WTC11 (cell line): ENCODE results near the gene CADM2. TPM values are rescaled to one million over a fixed set of nuclear protein-coding genes. Genes with fewer than 3 reads are reported as not detected.

Source experiments
- ATAC-seq: fragments of 200-7000 bp; cut with Tn5 transposase; 2 replicates; pipeline ENCODE4 v1.10.0; 2021; ENCODE audit warnings: mild to moderate bottlenecking, moderate library complexity
- CTCF ChIA-PET: fragments of 300-600 bp; sonication (Branson Sonifier 250); formaldehyde crosslinking; loops from one replicate; lab custom pipeline; 2021; ENCODE audit warnings: antibody characterized with exemption; lab: Charles Lee
- POLR2A ChIA-PET: fragments of 350-600 bp; sonication (Branson Sonifier 250); formaldehyde crosslinking; loops from one replicate; lab custom pipeline; 2021; ENCODE audit warnings: antibody characterized with exemption; lab: Charles Lee
- DNase-seq: peaks from one replicate; pipeline ENCODE4 v3.0.0; 2021; ENCODE audit warnings: low spot score
- H3K27ac Mint-ChIP-seq: 2 replicates; pipeline ENCODE4 v1.8.0; 2021; ENCODE audit warnings: mixed read lengths
- H3K27me3 Mint-ChIP-seq: 2 replicates; pipeline ENCODE4 v1.8.0; 2021; ENCODE audit warnings: low read depth, mild to moderate bottlenecking, moderate library complexity, mixed read lengths
- H3K36me3 Mint-ChIP-seq: 2 replicates; pipeline ENCODE4 v1.8.0; 2021; ENCODE audit warnings: mixed read lengths
- H3K4me1 Mint-ChIP-seq: 2 replicates; pipeline ENCODE4 v1.8.0; 2022; ENCODE audit warnings: mixed read lengths
- H3K4me3 Mint-ChIP-seq: 2 replicates; pipeline ENCODE4 v1.8.0; 2021; ENCODE audit warnings: mild to moderate bottlenecking, moderate library complexity, mixed read lengths
- H3K9me3 Mint-ChIP-seq: 2 replicates; pipeline ENCODE4 v1.8.0; 2021; ENCODE audit warnings: mixed read lengths
- GABPB1 ChIP-seq: sonication (generic); formaldehyde crosslinking; IDR thresholded peaks from 2 replicates; pipeline ENCODE4 v1.8.1; 2023; ENCODE audit warnings: mild to moderate bottlenecking, missing genetic modification reagents
- NFYB ChIP-seq: sonication (generic); formaldehyde crosslinking; conservative IDR thresholded peaks from 2 replicates; pipeline ENCODE4 v1.8.0; 2022; ENCODE audit warnings: low read depth, missing genetic modification reagents
- OVOL2 ChIP-seq: fragments of 250-450 bp; sonication (Bioruptor Pico); IDR thresholded peaks from 2 replicates; pipeline ENCODE4 v1.9.0; 2021; ENCODE audit warnings: mild to moderate bottlenecking, borderline replicate concordance
- SMAD3 ChIP-seq: sonication (generic); formaldehyde crosslinking; IDR thresholded peaks from 2 replicates; pipeline ENCODE4 v1.8.0; 2022; ENCODE audit warnings: missing genetic modification reagents, mild to moderate bottlenecking, borderline replicate concordance
- TCF7 ChIP-seq: sonication (generic); formaldehyde crosslinking; IDR thresholded peaks from 2 replicates; pipeline ENCODE4 v1.8.0; 2022; ENCODE audit warnings: mild to moderate bottlenecking, low read depth, missing genetic modification reagents, moderate library complexity
- TEAD1 ChIP-seq: sonication (generic); formaldehyde crosslinking; IDR thresholded peaks from 2 replicates; pipeline ENCODE4 v1.8.0; 2022; ENCODE audit warnings: mild to moderate bottlenecking, missing genetic modification reagents
- TEAD4 ChIP-seq: sonication (generic); formaldehyde crosslinking; IDR thresholded peaks from 2 replicates; pipeline ENCODE4 v1.8.0; 2022; ENCODE audit warnings: mild to moderate bottlenecking, missing genetic modification reagents
- total RNA-seq: library from RNA; stranded (reverse); gene quantifications from 3 replicates; pipeline ENCODE4 v1.2.3, GENCODE V29; 2021
- TF ChIP-seq, protein P1 (sequence below): fragments of 200-600 bp; IDR thresholded peaks from 2 replicates; pipeline ENCODE4 v1.8.0; 2022; ENCODE audit warnings: antibody characterized with exemption
- TF ChIP-seq, protein P2 (sequence below): sonication (generic); formaldehyde crosslinking; IDR thresholded peaks from 2 replicates; pipeline ENCODE4 v1.8.1; 2023; ENCODE audit warnings: mild to moderate bottlenecking, missing genetic modification reagents, moderate library complexity
- TF ChIP-seq, protein P3 (sequence below): sonication (generic); formaldehyde crosslinking; IDR thresholded peaks from 2 replicates; pipeline ENCODE4 v1.8.1; 2022; ENCODE audit warnings: mild to moderate bottlenecking, missing genetic modification reagents, moderate library complexity, borderline replicate concordance
- TF ChIP-seq, protein P4 (sequence below): sonication (generic); formaldehyde crosslinking; IDR thresholded peaks from 2 replicates; pipeline ENCODE4 v1.8.1; 2022; ENCODE audit warnings: low read depth, missing genetic modification reagents, borderline replicate concordance
- TF ChIP-seq, protein P5 (sequence below): sonication (generic); formaldehyde crosslinking; IDR thresholded peaks from 2 replicates; pipeline ENCODE4 v1.8.0; 2023; ENCODE audit warnings: missing genetic modification reagents, mild to moderate bottlenecking, borderline replicate concordance
- TF ChIP-seq, protein P6 (sequence below): sonication (generic); formaldehyde crosslinking; IDR thresholded peaks from 2 replicates; pipeline ENCODE4 v1.8.0; 2023; ENCODE audit warnings: mild to moderate bottlenecking, missing genetic modification reagents
- TF ChIP-seq, protein P7 (sequence below): fragments of 250-450 bp; sonication (Bioruptor Pico); IDR thresholded peaks from 2 replicates; pipeline ENCODE4 v1.8.0; 2021; ENCODE audit warnings: mild to moderate bottlenecking
- TF ChIP-seq, protein P8 (sequence below): fragments of 250-450 bp; sonication (Bioruptor Pico); conservative IDR thresholded peaks from 2 replicates; pipeline ENCODE4 v1.9.0; 2021; ENCODE audit warnings: mild to moderate bottlenecking

The CADM2 gene
- total RNA-seq, 1 experiment from 2014 or later = 18.8 TPM

DNA sequence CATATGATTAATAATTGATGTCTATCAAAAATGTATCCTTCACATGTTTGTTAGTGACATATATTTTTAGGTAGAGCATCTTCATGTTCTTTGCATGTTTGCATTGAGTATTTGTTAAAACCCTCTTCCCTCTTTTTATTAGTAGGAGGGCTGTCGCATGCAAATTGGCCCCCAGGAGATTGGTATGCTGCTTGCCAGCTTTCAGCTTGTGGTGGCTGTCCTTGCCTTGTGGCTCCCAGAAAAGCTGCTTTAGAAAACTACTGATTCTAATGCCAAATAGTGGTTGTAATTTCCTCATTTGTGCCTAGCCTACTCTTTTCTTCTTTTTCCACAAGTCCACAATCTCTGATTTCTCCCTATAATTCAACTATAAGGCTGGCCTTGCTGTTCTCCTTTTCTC lies 1145.4 kb downstream of the CADM2 start:
- POLR2A ChIA-PET = no interaction called here
- TF ChIP-seq TEAD4 (CRISPR knock-in tag) (no peak), SMAD3 (no peak), GABPB1 (CRISPR knock-in tag) (no peak), TCF7 (CRISPR knock-in tag) (no peak), OVOL2 (CRISPR knock-in tag) (no peak), NFYB (no peak), TEAD1 (CRISPR knock-in tag) (no peak)
- TF ChIP-seq, protein P1, sequence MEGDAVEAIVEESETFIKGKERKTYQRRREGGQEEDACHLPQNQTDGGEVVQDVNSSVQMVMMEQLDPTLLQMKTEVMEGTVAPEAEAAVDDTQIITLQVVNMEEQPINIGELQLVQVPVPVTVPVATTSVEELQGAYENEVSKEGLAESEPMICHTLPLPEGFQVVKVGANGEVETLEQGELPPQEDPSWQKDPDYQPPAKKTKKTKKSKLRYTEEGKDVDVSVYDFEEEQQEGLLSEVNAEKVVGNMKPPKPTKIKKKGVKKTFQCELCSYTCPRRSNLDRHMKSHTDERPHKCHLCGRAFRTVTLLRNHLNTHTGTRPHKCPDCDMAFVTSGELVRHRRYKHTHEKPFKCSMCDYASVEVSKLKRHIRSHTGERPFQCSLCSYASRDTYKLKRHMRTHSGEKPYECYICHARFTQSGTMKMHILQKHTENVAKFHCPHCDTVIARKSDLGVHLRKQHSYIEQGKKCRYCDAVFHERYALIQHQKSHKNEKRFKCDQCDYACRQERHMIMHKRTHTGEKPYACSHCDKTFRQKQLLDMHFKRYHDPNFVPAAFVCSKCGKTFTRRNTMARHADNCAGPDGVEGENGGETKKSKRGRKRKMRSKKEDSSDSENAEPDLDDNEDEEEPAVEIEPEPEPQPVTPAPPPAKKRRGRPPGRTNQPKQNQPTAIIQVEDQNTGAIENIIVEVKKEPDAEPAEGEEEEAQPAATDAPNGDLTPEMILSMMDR = no peak
- TF ChIP-seq, protein P2, sequence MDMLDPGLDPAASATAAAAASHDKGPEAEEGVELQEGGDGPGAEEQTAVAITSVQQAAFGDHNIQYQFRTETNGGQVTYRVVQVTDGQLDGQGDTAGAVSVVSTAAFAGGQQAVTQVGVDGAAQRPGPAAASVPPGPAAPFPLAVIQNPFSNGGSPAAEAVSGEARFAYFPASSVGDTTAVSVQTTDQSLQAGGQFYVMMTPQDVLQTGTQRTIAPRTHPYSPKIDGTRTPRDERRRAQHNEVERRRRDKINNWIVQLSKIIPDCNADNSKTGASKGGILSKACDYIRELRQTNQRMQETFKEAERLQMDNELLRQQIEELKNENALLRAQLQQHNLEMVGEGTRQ (CRISPR knock-in tag) = no peak
- TF ChIP-seq, protein P3, sequence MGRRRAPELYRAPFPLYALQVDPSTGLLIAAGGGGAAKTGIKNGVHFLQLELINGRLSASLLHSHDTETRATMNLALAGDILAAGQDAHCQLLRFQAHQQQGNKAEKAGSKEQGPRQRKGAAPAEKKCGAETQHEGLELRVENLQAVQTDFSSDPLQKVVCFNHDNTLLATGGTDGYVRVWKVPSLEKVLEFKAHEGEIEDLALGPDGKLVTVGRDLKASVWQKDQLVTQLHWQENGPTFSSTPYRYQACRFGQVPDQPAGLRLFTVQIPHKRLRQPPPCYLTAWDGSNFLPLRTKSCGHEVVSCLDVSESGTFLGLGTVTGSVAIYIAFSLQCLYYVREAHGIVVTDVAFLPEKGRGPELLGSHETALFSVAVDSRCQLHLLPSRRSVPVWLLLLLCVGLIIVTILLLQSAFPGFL = no peak
- TF ChIP-seq, protein P4, sequence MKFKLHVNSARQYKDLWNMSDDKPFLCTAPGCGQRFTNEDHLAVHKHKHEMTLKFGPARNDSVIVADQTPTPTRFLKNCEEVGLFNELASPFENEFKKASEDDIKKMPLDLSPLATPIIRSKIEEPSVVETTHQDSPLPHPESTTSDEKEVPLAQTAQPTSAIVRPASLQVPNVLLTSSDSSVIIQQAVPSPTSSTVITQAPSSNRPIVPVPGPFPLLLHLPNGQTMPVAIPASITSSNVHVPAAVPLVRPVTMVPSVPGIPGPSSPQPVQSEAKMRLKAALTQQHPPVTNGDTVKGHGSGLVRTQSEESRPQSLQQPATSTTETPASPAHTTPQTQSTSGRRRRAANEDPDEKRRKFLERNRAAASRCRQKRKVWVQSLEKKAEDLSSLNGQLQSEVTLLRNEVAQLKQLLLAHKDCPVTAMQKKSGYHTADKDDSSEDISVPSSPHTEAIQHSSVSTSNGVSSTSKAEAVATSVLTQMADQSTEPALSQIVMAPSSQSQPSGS (CRISPR knock-in tag) = no peak
- TF ChIP-seq, protein P5, sequence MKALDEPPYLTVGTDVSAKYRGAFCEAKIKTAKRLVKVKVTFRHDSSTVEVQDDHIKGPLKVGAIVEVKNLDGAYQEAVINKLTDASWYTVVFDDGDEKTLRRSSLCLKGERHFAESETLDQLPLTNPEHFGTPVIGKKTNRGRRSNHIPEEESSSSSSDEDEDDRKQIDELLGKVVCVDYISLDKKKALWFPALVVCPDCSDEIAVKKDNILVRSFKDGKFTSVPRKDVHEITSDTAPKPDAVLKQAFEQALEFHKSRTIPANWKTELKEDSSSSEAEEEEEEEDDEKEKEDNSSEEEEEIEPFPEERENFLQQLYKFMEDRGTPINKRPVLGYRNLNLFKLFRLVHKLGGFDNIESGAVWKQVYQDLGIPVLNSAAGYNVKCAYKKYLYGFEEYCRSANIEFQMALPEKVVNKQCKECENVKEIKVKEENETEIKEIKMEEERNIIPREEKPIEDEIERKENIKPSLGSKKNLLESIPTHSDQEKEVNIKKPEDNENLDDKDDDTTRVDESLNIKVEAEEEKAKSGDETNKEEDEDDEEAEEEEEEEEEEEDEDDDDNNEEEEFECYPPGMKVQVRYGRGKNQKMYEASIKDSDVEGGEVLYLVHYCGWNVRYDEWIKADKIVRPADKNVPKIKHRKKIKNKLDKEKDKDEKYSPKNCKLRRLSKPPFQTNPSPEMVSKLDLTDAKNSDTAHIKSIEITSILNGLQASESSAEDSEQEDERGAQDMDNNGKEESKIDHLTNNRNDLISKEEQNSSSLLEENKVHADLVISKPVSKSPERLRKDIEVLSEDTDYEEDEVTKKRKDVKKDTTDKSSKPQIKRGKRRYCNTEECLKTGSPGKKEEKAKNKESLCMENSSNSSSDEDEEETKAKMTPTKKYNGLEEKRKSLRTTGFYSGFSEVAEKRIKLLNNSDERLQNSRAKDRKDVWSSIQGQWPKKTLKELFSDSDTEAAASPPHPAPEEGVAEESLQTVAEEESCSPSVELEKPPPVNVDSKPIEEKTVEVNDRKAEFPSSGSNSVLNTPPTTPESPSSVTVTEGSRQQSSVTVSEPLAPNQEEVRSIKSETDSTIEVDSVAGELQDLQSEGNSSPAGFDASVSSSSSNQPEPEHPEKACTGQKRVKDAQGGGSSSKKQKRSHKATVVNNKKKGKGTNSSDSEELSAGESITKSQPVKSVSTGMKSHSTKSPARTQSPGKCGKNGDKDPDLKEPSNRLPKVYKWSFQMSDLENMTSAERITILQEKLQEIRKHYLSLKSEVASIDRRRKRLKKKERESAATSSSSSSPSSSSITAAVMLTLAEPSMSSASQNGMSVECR (CRISPR knock-in tag) = no peak
- TF ChIP-seq, protein P6, sequence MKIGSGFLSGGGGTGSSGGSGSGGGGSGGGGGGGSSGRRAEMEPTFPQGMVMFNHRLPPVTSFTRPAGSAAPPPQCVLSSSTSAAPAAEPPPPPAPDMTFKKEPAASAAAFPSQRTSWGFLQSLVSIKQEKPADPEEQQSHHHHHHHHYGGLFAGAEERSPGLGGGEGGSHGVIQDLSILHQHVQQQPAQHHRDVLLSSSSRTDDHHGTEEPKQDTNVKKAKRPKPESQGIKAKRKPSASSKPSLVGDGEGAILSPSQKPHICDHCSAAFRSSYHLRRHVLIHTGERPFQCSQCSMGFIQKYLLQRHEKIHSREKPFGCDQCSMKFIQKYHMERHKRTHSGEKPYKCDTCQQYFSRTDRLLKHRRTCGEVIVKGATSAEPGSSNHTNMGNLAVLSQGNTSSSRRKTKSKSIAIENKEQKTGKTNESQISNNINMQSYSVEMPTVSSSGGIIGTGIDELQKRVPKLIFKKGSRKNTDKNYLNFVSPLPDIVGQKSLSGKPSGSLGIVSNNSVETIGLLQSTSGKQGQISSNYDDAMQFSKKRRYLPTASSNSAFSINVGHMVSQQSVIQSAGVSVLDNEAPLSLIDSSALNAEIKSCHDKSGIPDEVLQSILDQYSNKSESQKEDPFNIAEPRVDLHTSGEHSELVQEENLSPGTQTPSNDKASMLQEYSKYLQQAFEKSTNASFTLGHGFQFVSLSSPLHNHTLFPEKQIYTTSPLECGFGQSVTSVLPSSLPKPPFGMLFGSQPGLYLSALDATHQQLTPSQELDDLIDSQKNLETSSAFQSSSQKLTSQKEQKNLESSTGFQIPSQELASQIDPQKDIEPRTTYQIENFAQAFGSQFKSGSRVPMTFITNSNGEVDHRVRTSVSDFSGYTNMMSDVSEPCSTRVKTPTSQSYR = no peak
- TF ChIP-seq, protein P7, sequence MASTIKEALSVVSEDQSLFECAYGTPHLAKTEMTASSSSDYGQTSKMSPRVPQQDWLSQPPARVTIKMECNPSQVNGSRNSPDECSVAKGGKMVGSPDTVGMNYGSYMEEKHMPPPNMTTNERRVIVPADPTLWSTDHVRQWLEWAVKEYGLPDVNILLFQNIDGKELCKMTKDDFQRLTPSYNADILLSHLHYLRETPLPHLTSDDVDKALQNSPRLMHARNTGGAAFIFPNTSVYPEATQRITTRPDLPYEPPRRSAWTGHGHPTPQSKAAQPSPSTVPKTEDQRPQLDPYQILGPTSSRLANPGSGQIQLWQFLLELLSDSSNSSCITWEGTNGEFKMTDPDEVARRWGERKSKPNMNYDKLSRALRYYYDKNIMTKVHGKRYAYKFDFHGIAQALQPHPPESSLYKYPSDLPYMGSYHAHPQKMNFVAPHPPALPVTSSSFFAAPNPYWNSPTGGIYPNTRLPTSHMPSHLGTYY (CRISPR knock-in tag) = no peak
- TF ChIP-seq, protein P8, sequence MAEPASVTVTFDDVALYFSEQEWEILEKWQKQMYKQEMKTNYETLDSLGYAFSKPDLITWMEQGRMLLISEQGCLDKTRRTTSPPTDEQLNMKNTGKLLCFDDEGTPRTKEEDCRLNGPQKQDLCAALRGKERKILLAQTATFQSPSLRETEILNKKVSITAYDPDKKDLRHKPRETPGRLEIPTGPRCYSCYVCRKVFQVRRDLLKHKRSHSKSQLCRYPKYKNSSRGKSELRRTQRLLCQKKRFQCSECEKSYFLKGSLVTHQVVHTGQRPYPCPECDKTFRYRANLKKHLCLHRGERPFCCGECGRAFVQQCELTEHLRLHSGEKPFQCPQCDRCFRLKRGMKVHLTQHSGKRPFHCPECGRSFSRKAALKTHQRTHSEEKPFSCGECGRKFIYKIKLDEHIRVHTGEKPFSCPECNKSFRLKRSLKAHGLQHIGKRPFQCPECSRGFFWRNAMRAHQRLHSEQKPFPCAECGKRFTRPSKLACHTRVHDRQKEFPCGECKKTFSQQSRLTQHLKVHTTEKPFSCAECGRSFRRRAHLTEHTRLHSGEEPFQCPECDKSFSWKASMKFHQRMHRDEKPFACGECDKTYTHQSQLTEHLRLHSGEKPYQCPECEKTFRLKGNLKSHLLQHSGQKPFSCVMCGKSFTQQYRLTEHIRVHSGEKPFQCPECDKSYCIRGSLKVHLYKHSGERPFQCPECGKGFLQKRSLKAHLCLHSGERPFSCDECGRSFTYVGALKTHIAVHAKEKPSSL = no peak
- TF ChIP-seq, all 79 proteins: peak for 0
- peaks cover 15% of the 10 kb centered on the region for H3K36me3 Mint-ChIP-seq
- peaks cover 33% of the 10 kb centered on the region for H3K9me3 Mint-ChIP-seq
- DNase-seq (peak; percentile 21), ATAC-seq (peak; percentile 74)
- peak overlapping the region; percentile 7; the same call in 1 of the 2 replicates for H3K27ac Mint-ChIP-seq
- H3K27me3 Mint-ChIP-seq = no peaks in the 10 kb centered on the region
- no peak overlapping the region for H3K4me3 Mint-ChIP-seq
- CTCF ChIA-PET = no interaction called here
- H3K4me1 Mint-ChIP-seq = peaks cover 30% of the 10 kb centered on the region
